ENCODE data around the gene ODC1. TPM values are rescaled to one million over a fixed set of nuclear protein-coding genes. Genes with fewer than 3 reads are reported as not detected.

ODC1 gene
- total RNA-seq, 1 donor from 2014 or later: 34.9 TPM

GRCh38 chr2:10433947-10434885, 13.9 kb downstream of the ODC1 start:
- Histone ChIP-seq H3K27me3 (no peaks in the 10 kb centered on the region), H3K4me1 (peaks cover 13% of the 10 kb centered on the region), H3K27ac (no peak overlapping the region), H3K36me3 (no peaks in the 10 kb centered on the region), H3K4me3 (no peak overlapping the region), H3K9me3 (no peaks in the 10 kb centered on the region)
- TF ChIP-seq, protein P1, sequence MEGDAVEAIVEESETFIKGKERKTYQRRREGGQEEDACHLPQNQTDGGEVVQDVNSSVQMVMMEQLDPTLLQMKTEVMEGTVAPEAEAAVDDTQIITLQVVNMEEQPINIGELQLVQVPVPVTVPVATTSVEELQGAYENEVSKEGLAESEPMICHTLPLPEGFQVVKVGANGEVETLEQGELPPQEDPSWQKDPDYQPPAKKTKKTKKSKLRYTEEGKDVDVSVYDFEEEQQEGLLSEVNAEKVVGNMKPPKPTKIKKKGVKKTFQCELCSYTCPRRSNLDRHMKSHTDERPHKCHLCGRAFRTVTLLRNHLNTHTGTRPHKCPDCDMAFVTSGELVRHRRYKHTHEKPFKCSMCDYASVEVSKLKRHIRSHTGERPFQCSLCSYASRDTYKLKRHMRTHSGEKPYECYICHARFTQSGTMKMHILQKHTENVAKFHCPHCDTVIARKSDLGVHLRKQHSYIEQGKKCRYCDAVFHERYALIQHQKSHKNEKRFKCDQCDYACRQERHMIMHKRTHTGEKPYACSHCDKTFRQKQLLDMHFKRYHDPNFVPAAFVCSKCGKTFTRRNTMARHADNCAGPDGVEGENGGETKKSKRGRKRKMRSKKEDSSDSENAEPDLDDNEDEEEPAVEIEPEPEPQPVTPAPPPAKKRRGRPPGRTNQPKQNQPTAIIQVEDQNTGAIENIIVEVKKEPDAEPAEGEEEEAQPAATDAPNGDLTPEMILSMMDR (IDR thresholded peaks at IDR 0.05): no peak
- no peak for TF ChIP-seq POLR2AphosphoS5 (IDR thresholded peaks at IDR 0.05; ENCODE audit: insufficient read depth in 1 of 2, low read depth in 1 of 2)
- TF ChIP-seq POLR2A (IDR thresholded peaks at IDR 0.05): no peak
- no peak for DNase-seq (ENCODE audit: extremely low spot score in 2 of 2)
- intact Hi-C loops (cut with DNase I): no loop called here

DNA sequence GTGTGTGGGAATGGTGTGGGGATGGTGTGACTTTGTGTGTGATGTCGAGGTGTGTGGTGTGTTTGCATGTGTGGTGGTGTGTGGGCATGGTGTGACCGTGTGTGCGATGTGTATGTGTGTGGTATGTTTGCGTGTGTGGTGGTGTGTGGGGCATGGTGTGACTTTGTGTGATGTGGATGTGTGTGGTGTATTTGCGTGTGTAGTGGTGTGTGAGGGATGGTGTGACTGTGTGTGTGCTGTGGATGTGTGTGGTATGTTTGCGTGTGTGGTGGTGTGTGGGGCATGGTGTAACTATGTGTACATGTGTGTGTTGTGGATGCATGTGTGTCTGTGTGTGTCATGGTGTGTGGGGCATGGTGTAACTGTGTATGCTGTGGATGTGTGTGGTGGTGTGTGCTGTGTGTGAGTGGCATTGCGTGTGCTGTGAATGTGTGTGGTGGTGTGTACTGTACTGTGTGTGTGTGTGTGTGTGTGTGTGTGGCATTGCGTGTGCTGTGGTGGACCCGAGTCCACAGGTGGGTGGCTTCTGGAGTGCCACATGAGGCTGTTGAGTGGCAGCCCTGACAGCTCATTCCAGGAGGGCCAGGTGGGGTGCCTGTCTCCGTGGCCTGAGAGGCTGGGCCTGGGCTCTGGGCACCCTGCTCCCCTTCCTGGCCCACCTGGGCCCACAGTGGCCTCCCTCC, 14.7 kb downstream of the ODC1 start:
- no peak for DNase-seq (ENCODE audit: extremely low spot score in 2 of 2)
- Histone ChIP-seq H3K9me3 (no peaks in the 10 kb centered on the region), H3K4me3 (no peak overlapping the region), H3K27ac (no peak overlapping the region), H3K27me3 (no peaks in the 10 kb centered on the region), H3K36me3 (no peaks in the 10 kb centered on the region), H3K4me1 (peaks cover 13% of the 10 kb centered on the region)
- TF ChIP-seq POLR2AphosphoS5 (IDR thresholded peaks at IDR 0.05; ENCODE audit: insufficient read depth in 1 of 2, low read depth in 1 of 2) (no peak), POLR2A (IDR thresholded peaks at IDR 0.05) (no peak)
- TF ChIP-seq, protein P1 (IDR thresholded peaks at IDR 0.05): no peak
- intact Hi-C loops (cut with DNase I): no loop called here

- no peaks in the 10 kb centered on the region for H3K9me3 ChIP-seq
- intact Hi-C loops (cut with DNase I): no loop called here
- TF ChIP-seq POLR2A (IDR thresholded peaks at IDR 0.05): no peak
- TF ChIP-seq POLR2AphosphoS5 (IDR thresholded peaks at IDR 0.05; ENCODE audit: insufficient read depth in 1 of 2, low read depth in 1 of 2): peak in 1 of 2 donors; percentile 34
- TF ChIP-seq, protein P1 (IDR thresholded peaks at IDR 0.05): no peak
- H3K4me3 ChIP-seq: peak overlapping the region in 1 of 2 donors; percentile 42
- peaks cover 18% of the 10 kb centered on the region for H3K4me1 ChIP-seq
- no peaks in the 10 kb centered on the region for H3K36me3 ChIP-seq
- H3K27ac ChIP-seq: no peak overlapping the region
- no peak for DNase-seq (ENCODE audit: extremely low spot score in 2 of 2)
- no peaks in the 10 kb centered on the region for H3K27me3 ChIP-seq
Measured at GRCh38 chr2:10432311-10433181, 15.6 kb downstream of the ODC1 start.

DNA sequence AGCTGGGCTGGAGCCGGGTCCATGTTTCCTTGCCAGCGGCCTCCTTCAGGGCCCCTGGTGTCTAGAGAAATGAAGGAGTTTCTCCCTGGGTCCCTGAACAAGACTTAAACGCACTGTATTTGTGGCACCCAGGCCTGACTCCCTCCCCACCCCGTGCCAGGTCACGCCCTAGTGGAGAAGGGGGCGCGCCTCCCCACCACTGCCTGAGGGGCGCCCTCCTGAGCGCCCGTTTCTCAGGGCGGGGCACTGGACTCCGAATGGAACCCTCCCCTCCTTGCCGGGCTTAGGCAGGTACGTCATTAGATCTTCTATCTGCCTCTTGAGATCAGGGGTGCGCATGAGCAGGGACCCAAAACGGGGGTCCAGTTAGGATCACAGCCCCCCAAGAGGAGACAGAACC, 16.3 kb downstream of the ODC1 start:
- peaks cover 0 to 2% of the 10 kb centered on the region in 2 donors for H3K36me3 ChIP-seq
- H3K27me3 ChIP-seq: no peaks in the 10 kb centered on the region
- H3K4me1 ChIP-seq: peaks cover 18% of the 10 kb centered on the region
- intact Hi-C loops (cut with DNase I): no loop called here
- no peaks in the 10 kb centered on the region for H3K9me3 ChIP-seq
- no peak overlapping the region for H3K27ac ChIP-seq
- H3K4me3 ChIP-seq: peak overlapping the region in 1 of 2 donors; percentile 42
- no peak for DNase-seq (ENCODE audit: extremely low spot score in 2 of 2)
- TF ChIP-seq, protein P1 (IDR thresholded peaks at IDR 0.05): no peak
- no peak for TF ChIP-seq POLR2A (IDR thresholded peaks at IDR 0.05)
- no peak for TF ChIP-seq POLR2AphosphoS5 (IDR thresholded peaks at IDR 0.05; ENCODE audit: insufficient read depth in 1 of 2, low read depth in 1 of 2)
